Ishikawa (cell line): ENCODE results near the gene CNGA1.

Experiments
- CEBPB ChIP-seq: IDR thresholded peaks from 2 replicates; pipeline ENCODE4 v1.6.1; 2012
- CREB1 ChIP-seq: IDR thresholded peaks from 2 replicates; pipeline ENCODE4 v1.6.1; 2012; ENCODE audit warnings: low read depth
- EGR1 ChIP-seq: IDR thresholded peaks from 2 replicates; pipeline ENCODE4 v1.6.1; 2012
- EP300 ChIP-seq: IDR thresholded peaks from 2 replicates; pipeline ENCODE4 v1.6.1; 2012; ENCODE audit warnings: borderline replicate concordance
- FOXM1 ChIP-seq: IDR thresholded peaks from 2 replicates; pipeline ENCODE4 v1.6.1; 2012; ENCODE audit warnings: low read depth, borderline replicate concordance
- TAF1 ChIP-seq: IDR thresholded peaks from 2 replicates; pipeline ENCODE4 v1.6.1; 2012; ENCODE audit warnings: low read depth, mild to moderate bottlenecking
- TEAD4 ChIP-seq: IDR thresholded peaks from 2 replicates; pipeline ENCODE4 v1.6.1; 2012
- YY1 ChIP-seq: IDR thresholded peaks from 2 replicates; pipeline ENCODE4 v1.6.1; 2012; ENCODE audit warnings: low read depth
- TF ChIP-seq, protein P1 (sequence below): IDR thresholded peaks from 2 replicates; pipeline ENCODE4 v1.6.1; 2012; ENCODE audit warnings: low read depth, mild to moderate bottlenecking
- TF ChIP-seq, protein P2 (sequence below): IDR thresholded peaks from 2 replicates; pipeline ENCODE4 v1.6.1; 2012

DNA sequence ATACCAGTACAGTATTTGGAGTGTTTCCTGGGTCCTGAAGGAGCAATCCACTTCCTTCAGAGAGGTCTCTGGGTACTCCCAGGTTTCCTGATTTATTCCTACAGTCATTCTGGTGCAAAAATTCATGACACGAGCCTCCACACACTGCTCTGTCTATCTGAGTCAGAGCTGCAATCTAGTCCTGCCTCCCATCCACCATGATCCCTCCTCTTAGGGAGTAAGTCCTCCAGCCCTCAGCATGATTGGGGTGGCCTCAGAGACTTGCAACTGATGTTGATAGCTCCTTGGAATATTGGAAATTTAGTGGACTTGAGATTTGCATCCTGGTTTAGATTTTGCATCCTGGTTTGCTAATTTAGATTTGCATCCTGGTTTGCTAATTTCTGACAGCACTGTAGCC is 20.5 kb downstream of the CNGA1 start:
- TF ChIP-seq, protein P1, sequence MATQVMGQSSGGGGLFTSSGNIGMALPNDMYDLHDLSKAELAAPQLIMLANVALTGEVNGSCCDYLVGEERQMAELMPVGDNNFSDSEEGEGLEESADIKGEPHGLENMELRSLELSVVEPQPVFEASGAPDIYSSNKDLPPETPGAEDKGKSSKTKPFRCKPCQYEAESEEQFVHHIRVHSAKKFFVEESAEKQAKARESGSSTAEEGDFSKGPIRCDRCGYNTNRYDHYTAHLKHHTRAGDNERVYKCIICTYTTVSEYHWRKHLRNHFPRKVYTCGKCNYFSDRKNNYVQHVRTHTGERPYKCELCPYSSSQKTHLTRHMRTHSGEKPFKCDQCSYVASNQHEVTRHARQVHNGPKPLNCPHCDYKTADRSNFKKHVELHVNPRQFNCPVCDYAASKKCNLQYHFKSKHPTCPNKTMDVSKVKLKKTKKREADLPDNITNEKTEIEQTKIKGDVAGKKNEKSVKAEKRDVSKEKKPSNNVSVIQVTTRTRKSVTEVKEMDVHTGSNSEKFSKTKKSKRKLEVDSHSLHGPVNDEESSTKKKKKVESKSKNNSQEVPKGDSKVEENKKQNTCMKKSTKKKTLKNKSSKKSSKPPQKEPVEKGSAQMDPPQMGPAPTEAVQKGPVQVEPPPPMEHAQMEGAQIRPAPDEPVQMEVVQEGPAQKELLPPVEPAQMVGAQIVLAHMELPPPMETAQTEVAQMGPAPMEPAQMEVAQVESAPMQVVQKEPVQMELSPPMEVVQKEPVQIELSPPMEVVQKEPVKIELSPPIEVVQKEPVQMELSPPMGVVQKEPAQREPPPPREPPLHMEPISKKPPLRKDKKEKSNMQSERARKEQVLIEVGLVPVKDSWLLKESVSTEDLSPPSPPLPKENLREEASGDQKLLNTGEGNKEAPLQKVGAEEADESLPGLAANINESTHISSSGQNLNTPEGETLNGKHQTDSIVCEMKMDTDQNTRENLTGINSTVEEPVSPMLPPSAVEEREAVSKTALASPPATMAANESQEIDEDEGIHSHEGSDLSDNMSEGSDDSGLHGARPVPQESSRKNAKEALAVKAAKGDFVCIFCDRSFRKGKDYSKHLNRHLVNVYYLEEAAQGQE, result no peak
- TF ChIP-seq, protein P2, sequence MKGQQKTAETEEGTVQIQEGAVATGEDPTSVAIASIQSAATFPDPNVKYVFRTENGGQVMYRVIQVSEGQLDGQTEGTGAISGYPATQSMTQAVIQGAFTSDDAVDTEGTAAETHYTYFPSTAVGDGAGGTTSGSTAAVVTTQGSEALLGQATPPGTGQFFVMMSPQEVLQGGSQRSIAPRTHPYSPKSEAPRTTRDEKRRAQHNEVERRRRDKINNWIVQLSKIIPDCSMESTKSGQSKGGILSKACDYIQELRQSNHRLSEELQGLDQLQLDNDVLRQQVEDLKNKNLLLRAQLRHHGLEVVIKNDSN, result no peak
- TF ChIP-seq TAF1 (no peak), YY1 (no peak), EP300 (no peak), CREB1 (no peak), CEBPB (no peak), FOXM1 (no peak), TEAD4 (no peak), EGR1 (no peak)
